Measurements from ENCODE around the gene KRT3.

The KRT3 gene

GRCh38 chr12:52782502-52782901 lies 13.4 kb downstream of the KRT3 start:
- Histone ChIP-seq H2AFZ (ENCODE audit: low read depth, low read length) (no peak overlapping the region), H3K9ac (ENCODE audit: low read depth, low read length) (no peak overlapping the region), H3K27ac (ENCODE audit: low read length) (no peak overlapping the region), H3K9me3 (ENCODE audit: insufficient read depth, low read length, severe bottlenecking) (no peaks in the 10 kb centered on the region), H3K27me3 (ENCODE audit: insufficient read depth, low read length, poor library complexity) (peaks cover 13% of the 10 kb centered on the region), H3K79me2 (ENCODE audit: insufficient read depth, low read length) (no peaks in the 10 kb centered on the region), H3K4me2 (ENCODE audit: insufficient read depth, low read length) (no peak overlapping the region), H3K4me3 (ENCODE audit: low read depth in 1 of 2, low read length in 2 of 2) (no peak overlapping the region), H3K36me3 (ENCODE audit: insufficient read depth, low read length) (no peaks in the 10 kb centered on the region), H4K20me1 (ENCODE audit: insufficient read depth, low read length) (no peaks in the 10 kb centered on the region; the same call in 1 of the 2 replicates), H3K4me1 (ENCODE audit: insufficient read depth, low read length) (no peaks in the 10 kb centered on the region)
- ATAC-seq (ENCODE audit: insufficient read depth, low read depth), result no peak
- TF ChIP-seq EZH2 (IDR thresholded peaks at IDR 0.05; ENCODE audit: borderline replicate concordance, low read depth, low read length, severe bottlenecking) (no peak), CTCF (IDR thresholded peaks at IDR 0.05; ENCODE audit: borderline replicate concordance, extremely low read depth, low read length, poor library complexity, severe bottlenecking) (no peak)
- DNase-seq, result no peak

- Histone ChIP-seq H3K4me1 (ENCODE audit: insufficient read depth, low read length) (no peaks in the 10 kb centered on the region), H3K9me3 (ENCODE audit: insufficient read depth, low read length, severe bottlenecking) (no peaks in the 10 kb centered on the region), H3K27me3 (ENCODE audit: insufficient read depth, low read length, poor library complexity) (peaks cover 14% of the 10 kb centered on the region), H3K9ac (ENCODE audit: low read depth, low read length) (no peak overlapping the region), H3K79me2 (ENCODE audit: insufficient read depth, low read length) (no peaks in the 10 kb centered on the region), H3K36me3 (ENCODE audit: insufficient read depth, low read length) (no peaks in the 10 kb centered on the region), H3K4me2 (ENCODE audit: insufficient read depth, low read length) (no peak overlapping the region), H2AFZ (ENCODE audit: low read depth, low read length) (no peak overlapping the region), H3K27ac (ENCODE audit: low read length) (no peak overlapping the region), H3K4me3 (ENCODE audit: low read depth in 1 of 2, low read length in 2 of 2) (no peak overlapping the region), H4K20me1 (ENCODE audit: insufficient read depth, low read length) (no peaks in the 10 kb centered on the region; the same call in 1 of the 2 replicates)
- DNase-seq, result no peak
- TF ChIP-seq CTCF (IDR thresholded peaks at IDR 0.05; ENCODE audit: borderline replicate concordance, extremely low read depth, low read length, poor library complexity, severe bottlenecking) (no peak), EZH2 (IDR thresholded peaks at IDR 0.05; ENCODE audit: borderline replicate concordance, low read depth, low read length, severe bottlenecking) (no peak)
- ATAC-seq (ENCODE audit: insufficient read depth, low read depth), result no peak
Observed at GRCh38 chr12:52781399-52782082, 14.4 kb downstream of the KRT3 start.

GRCh38 chr12:52779914-52780313 lies 16.0 kb downstream of the KRT3 start:
- Histone ChIP-seq H3K36me3 (ENCODE audit: insufficient read depth, low read length) (no peaks in the 10 kb centered on the region), H4K20me1 (ENCODE audit: insufficient read depth, low read length) (no peaks in the 10 kb centered on the region; the same call in 1 of the 2 replicates), H3K4me3 (ENCODE audit: low read depth in 1 of 2, low read length in 2 of 2) (no peak overlapping the region), H3K9ac (ENCODE audit: low read depth, low read length) (no peak overlapping the region), H3K27ac (ENCODE audit: low read length) (no peak overlapping the region), H3K4me1 (ENCODE audit: insufficient read depth, low read length) (no peaks in the 10 kb centered on the region), H3K79me2 (ENCODE audit: insufficient read depth, low read length) (no peaks in the 10 kb centered on the region), H3K4me2 (ENCODE audit: insufficient read depth, low read length) (no peak overlapping the region), H3K27me3 (ENCODE audit: insufficient read depth, low read length, poor library complexity) (peaks cover 23% of the 10 kb centered on the region), H3K9me3 (ENCODE audit: insufficient read depth, low read length, severe bottlenecking) (no peaks in the 10 kb centered on the region), H2AFZ (ENCODE audit: low read depth, low read length) (no peak overlapping the region)
- DNase-seq (no peak), ATAC-seq (ENCODE audit: insufficient read depth, low read depth) (no peak)
- TF ChIP-seq CTCF (IDR thresholded peaks at IDR 0.05; ENCODE audit: borderline replicate concordance, extremely low read depth, low read length, poor library complexity, severe bottlenecking) (no peak), EZH2 (IDR thresholded peaks at IDR 0.05; ENCODE audit: borderline replicate concordance, low read depth, low read length, severe bottlenecking) (no peak)
